NT2/D1 (cell line): ENCODE measurements around the gene ATP10A.

ENCODE experiments used
- DNase-seq: peaks from one replicate; pipeline ENCODE4 v3.0.0-alpha.2; 2011; ENCODE audit warnings: low read depth, low spot score
- H3K27me3 ChIP-seq: 2 replicates; pipeline ENCODE4 v1.6.0; 2011; ENCODE audit warnings: mild to moderate bottlenecking; ENCODE audit not compliant: insufficient read length, insufficient read depth
- H3K36me3 ChIP-seq: 2 replicates; pipeline ENCODE4 v1.6.1; 2011; ENCODE audit warnings: mild to moderate bottlenecking, low read length, mixed read lengths; ENCODE audit not compliant: insufficient read depth, insufficient read length
- H3K4me1 ChIP-seq: 2 replicates; pipeline ENCODE4 v1.5.1; 2011; ENCODE audit not compliant: insufficient read depth, insufficient read length
- H3K4me3 ChIP-seq: 2 replicates; pipeline ENCODE4 v1.5.1; 2011; ENCODE audit warnings: low read depth; ENCODE audit not compliant: insufficient read length
- H3K9ac ChIP-seq: 2 replicates; pipeline ENCODE4 v1.6.0; 2011; ENCODE audit warnings: low read depth; ENCODE audit not compliant: insufficient read length
- H3K9me3 ChIP-seq: 2 replicates; pipeline ENCODE4 v1.5.1; 2011; ENCODE audit warnings: mild to moderate bottlenecking, low read length; ENCODE audit not compliant: insufficient read depth
- SUZ12 ChIP-seq: IDR thresholded peaks from 2 replicates; pipeline ENCODE4 v1.6.1; 2011; ENCODE audit not compliant: insufficient read length, insufficient read depth; ENCODE audit errors: extremely low read depth
- YY1 ChIP-seq: IDR thresholded peaks from 2 replicates; pipeline ENCODE4 v1.6.1; 2011; ENCODE audit not compliant: insufficient read length, insufficient read depth
- ZNF274 ChIP-seq: IDR thresholded peaks from 2 replicates; pipeline ENCODE4 v1.6.1; 2011; ENCODE audit warnings: mild to moderate bottlenecking, low read depth, low read length

The ATP10A gene

GRCh38 chr15:25687276-25687675 is 175.9 kb downstream of the ATP10A start:
- TF ChIP-seq ZNF274 = no peak
- TF ChIP-seq YY1 = no peak
- no peak for TF ChIP-seq SUZ12
- Histone ChIP-seq H3K9me3 (peaks cover 9% of the 10 kb centered on the region; the same call in 1 of the 2 replicates), H3K9ac (no peak overlapping the region), H3K4me1 (peaks cover 3% of the 10 kb centered on the region), H3K4me3 (no peak overlapping the region), H3K27me3 (no peaks in the 10 kb centered on the region), H3K36me3 (no peaks in the 10 kb centered on the region)
- no peak for DNase-seq

- no peak for TF ChIP-seq ZNF274
- no peak for TF ChIP-seq SUZ12
- TF ChIP-seq YY1 = no peak
- Histone ChIP-seq H3K27me3 (no peaks in the 10 kb centered on the region), H3K9ac (no peak overlapping the region), H3K4me3 (no peak overlapping the region), H3K4me1 (peaks cover 3% of the 10 kb centered on the region), H3K9me3 (peaks cover 9% of the 10 kb centered on the region; the same call in 1 of the 2 replicates), H3K36me3 (no peaks in the 10 kb centered on the region)
- DNase-seq = no peak
Observed at GRCh38 chr15:25686780-25687179, 176.3 kb downstream of the ATP10A start.

GRCh38 chr15:25684521-25685431 is 178.4 kb downstream of the ATP10A start:
- no peak for TF ChIP-seq ZNF274
- TF ChIP-seq SUZ12 = no peak
- no peak for TF ChIP-seq YY1
- Histone ChIP-seq H3K9ac (no peak overlapping the region), H3K9me3 (peaks cover 9% of the 10 kb centered on the region; the same call in 1 of the 2 replicates), H3K4me3 (no peak overlapping the region), H3K4me1 (peaks cover 3% of the 10 kb centered on the region), H3K27me3 (no peaks in the 10 kb centered on the region), H3K36me3 (no peaks in the 10 kb centered on the region)
- DNase-seq = no peak

GRCh38 chr15:25683911-25684310 is 179.2 kb downstream of the ATP10A start:
- DNase-seq = no peak
- H3K27me3 ChIP-seq = no peaks in the 10 kb centered on the region
- no peak overlapping the region for H3K9ac ChIP-seq
- H3K4me1 ChIP-seq = no peaks in the 10 kb centered on the region
- TF ChIP-seq ZNF274 (no peak), YY1 (no peak), SUZ12 (no peak)
- no peaks in the 10 kb centered on the region for H3K36me3 ChIP-seq
- H3K9me3 ChIP-seq = peaks cover 9% of the 10 kb centered on the region; the same call in 1 of the 2 replicates
- no peak overlapping the region for H3K4me3 ChIP-seq

- no peak for DNase-seq
- Histone ChIP-seq H3K36me3 (no peaks in the 10 kb centered on the region), H3K9me3 (peaks cover 9% of the 10 kb centered on the region; the same call in 1 of the 2 replicates), H3K27me3 (no peaks in the 10 kb centered on the region), H3K9ac (no peak overlapping the region), H3K4me1 (no peaks in the 10 kb centered on the region), H3K4me3 (no peak overlapping the region)
- TF ChIP-seq YY1 (no peak), ZNF274 (no peak), SUZ12 (no peak)
Observed at GRCh38 chr15:25683415-25683814, 179.7 kb downstream of the ATP10A start.

- no peaks in the 10 kb centered on the region for H3K36me3 ChIP-seq
- no peaks in the 10 kb centered on the region for H3K27me3 ChIP-seq
- no peak for DNase-seq
- peaks cover 9% of the 10 kb centered on the region; the same call in 1 of the 2 replicates for H3K9me3 ChIP-seq
- H3K9ac ChIP-seq = no peak overlapping the region
- no peaks in the 10 kb centered on the region for H3K4me1 ChIP-seq
- no peak overlapping the region for H3K4me3 ChIP-seq
- TF ChIP-seq YY1 (no peak), ZNF274 (no peak), SUZ12 (no peak)
Observed at GRCh38 chr15:25682340-25682739, 180.8 kb downstream of the ATP10A start.

GRCh38 chr15:25680686-25681025 is 182.5 kb downstream of the ATP10A start:
- Histone ChIP-seq H3K4me1 (no peaks in the 10 kb centered on the region), H3K36me3 (no peaks in the 10 kb centered on the region), H3K27me3 (no peaks in the 10 kb centered on the region), H3K9ac (no peak overlapping the region), H3K9me3 (peaks cover 9% of the 10 kb centered on the region; the same call in 1 of the 2 replicates), H3K4me3 (no peak overlapping the region)
- no peak for DNase-seq
- no peak for TF ChIP-seq SUZ12
- TF ChIP-seq ZNF274 = no peak
- no peak for TF ChIP-seq YY1
